IMR-90 (cell line): ENCODE results near the gene TMTC1. TPM values are rescaled to one million over a fixed set of nuclear protein-coding genes. Genes with fewer than 3 reads are reported as not detected.

ENCODE experiments used
- ATAC-seq: fragments of 200-7000 bp; cut with Tn5 transposase; 2 replicates; pipeline ENCODE4 v1.9.1; 2020; ENCODE audit warnings: low read depth, mild to moderate bottlenecking, moderate library complexity
- BruUV-seq: library from RNA; stranded (reverse); fragments of 400-500 nt; replicated peaks from 2 replicates; lab custom pipeline; 2021; lab: Mats Ljungman, UMichigan
- CTCF ChIA-PET: fragments of 300-600 bp; formaldehyde crosslinking; extraction: SDS; loops from one replicate; lab custom pipeline; 2021; ENCODE audit warnings: antibody characterized with exemption; lab: Yijun Ruan, JAX
- POLR2A ChIA-PET: fragments of 300-600 bp; sonication (Branson Sonifier 250); formaldehyde crosslinking; loops from one replicate; lab custom pipeline; 2022; ENCODE audit warnings: antibody characterized with exemption; ENCODE audit not compliant: unreplicated experiment; lab: Charles Lee
- DNase-seq: peaks from one replicate; pipeline ENCODE4 v3.0.0; 2013
- H2AFZ ChIP-seq: replicated peaks from 2 replicates; pipeline ENCODE3; 2013; ENCODE audit warnings: low read length, mild to moderate bottlenecking; ENCODE audit not compliant: poor library complexity
- H2AK5ac ChIP-seq: 2 replicates; pipeline ENCODE4 v1.6.1; 2013; ENCODE audit warnings: low read depth, low read length, inconsistent platforms
- H2AK9ac ChIP-seq: replicated peaks from 2 replicates; pipeline ENCODE3; 2013; ENCODE audit warnings: mild to moderate bottlenecking, low read depth, low read length, moderate library complexity; ENCODE audit not compliant: poor library complexity
- H2BK120ac ChIP-seq: 2 replicates; pipeline ENCODE4 v1.6.1; 2013; ENCODE audit warnings: low read depth, low read length, inconsistent platforms
- H2BK15ac ChIP-seq: 3 replicates; pipeline ENCODE4 v1.6.1; 2013; ENCODE audit warnings: low read depth, low read length, inconsistent platforms
- H2BK20ac ChIP-seq: 2 replicates; pipeline ENCODE4 v1.6.1; 2013; ENCODE audit warnings: low read depth, mild to moderate bottlenecking, inconsistent platforms, low read length, moderate library complexity
- H2BK5ac ChIP-seq: 2 replicates; pipeline ENCODE4 v1.6.1; 2013; ENCODE audit warnings: mild to moderate bottlenecking, low read depth, low read length, inconsistent platforms; ENCODE audit not compliant: poor library complexity, severe bottlenecking
- H3K14ac ChIP-seq: replicated peaks from 2 replicates; pipeline ENCODE4 v1.6.1; 2013; ENCODE audit warnings: low read depth, low read length, inconsistent platforms
- H3K18ac ChIP-seq: 2 replicates; pipeline ENCODE4 v1.6.1; 2013; ENCODE audit warnings: low read depth, low read length, control low read depth
- H3K23ac ChIP-seq: 2 replicates; pipeline ENCODE4 v1.6.1; 2013; ENCODE audit warnings: low read depth, low read length, inconsistent platforms
- H3K27ac ChIP-seq: 2 replicates; pipeline ENCODE4 v1.5.1; 2013; ENCODE audit warnings: mild to moderate bottlenecking, control low read depth, low read length; ENCODE audit not compliant: insufficient read depth
- H3K27me3 ChIP-seq: 2 replicates; pipeline ENCODE4 v1.6.1; 2013; ENCODE audit warnings: low read length; ENCODE audit not compliant: control insufficient read depth, insufficient read depth
- H3K36me3 ChIP-seq: 2 replicates; pipeline ENCODE4 v1.6.1; 2013; ENCODE audit warnings: low read length, mixed read lengths; ENCODE audit not compliant: control insufficient read depth, insufficient read depth
- H3K4ac ChIP-seq: 2 replicates; pipeline ENCODE4 v1.6.1; 2013; ENCODE audit warnings: low read depth, low read length, inconsistent platforms
- H3K4me1 ChIP-seq: 2 replicates; pipeline ENCODE4 v1.6.1; 2013; ENCODE audit warnings: low read length, mixed read lengths; ENCODE audit not compliant: control insufficient read depth, insufficient read depth
- H3K4me2 ChIP-seq: 2 replicates; pipeline ENCODE4 v1.6.1; 2013; ENCODE audit warnings: low read depth, mild to moderate bottlenecking, control low read depth, low read length, moderate library complexity
- H3K4me3 ChIP-seq: 2 replicates; pipeline ENCODE4 v1.5.1; 2013; ENCODE audit warnings: low read depth, mild to moderate bottlenecking, control low read depth, low read length, moderate library complexity; ENCODE audit not compliant: insufficient read depth
- H3K56ac ChIP-seq: 2 replicates; pipeline ENCODE4 v1.6.1; 2013; ENCODE audit warnings: low read length, inconsistent platforms; ENCODE audit not compliant: insufficient read depth; ENCODE audit errors: extremely low read depth
- H3K79me1 ChIP-seq, 2 experiments: 2 replicates each; pipeline ENCODE4 v1.6.1; 2013; ENCODE audit warnings: low read length in 2 of 2, inconsistent platforms in 1 of 2, low read depth in 1 of 2
- H3K9ac ChIP-seq: 2 replicates; pipeline ENCODE4 v1.6.1; 2013; ENCODE audit warnings: low read depth, low read length, control low read depth
- H3K9me1 ChIP-seq: 2 replicates; pipeline ENCODE4 v1.6.1; 2013; ENCODE audit warnings: low read length, inconsistent platforms; ENCODE audit not compliant: insufficient read depth
- H3K9me3 ChIP-seq: 2 replicates; pipeline ENCODE4 v1.6.1; 2013; ENCODE audit warnings: low read length; ENCODE audit not compliant: control insufficient read depth, insufficient read depth
- H4K20me1 ChIP-seq: 2 replicates; pipeline ENCODE4 v1.6.1; 2013; ENCODE audit warnings: low read length, inconsistent platforms; ENCODE audit not compliant: insufficient read depth
- H4K5ac ChIP-seq: 2 replicates; pipeline ENCODE4 v1.6.1; 2013; ENCODE audit warnings: mild to moderate bottlenecking, low read depth, low read length, control low read depth
- H4K8ac ChIP-seq, 2 experiments: 2 replicates each; pipeline ENCODE4 v1.6.1; 2013; ENCODE audit warnings: low read depth in 2 of 2, low read length in 2 of 2, control low read depth in 1 of 2, inconsistent platforms in 1 of 2
- H4K91ac ChIP-seq: 2 replicates; pipeline ENCODE4 v1.6.1; 2013; ENCODE audit warnings: low read depth, low read length, inconsistent platforms; ENCODE audit not compliant: insufficient read depth
- BHLHE40 ChIP-seq: fragments of 150-350 bp; IDR thresholded peaks from 2 replicates; pipeline ENCODE4 v1.6.1; 2016; ENCODE audit warnings: mild to moderate bottlenecking, low read depth, low read length
- CEBPB ChIP-seq: IDR thresholded peaks from 2 replicates; pipeline ENCODE4 v1.6.1; 2012; ENCODE audit warnings: low read depth, low read length, improper control_type of control experiment
- CHD1 ChIP-seq: IDR thresholded peaks from 2 replicates; pipeline ENCODE4 v1.6.1; 2012; ENCODE audit warnings: low read depth, low read length, improper control_type of control experiment
- FOS ChIP-seq: fragments of 150-350 bp; IDR thresholded peaks from 2 replicates; pipeline ENCODE4 v1.6.1; 2016; ENCODE audit warnings: low read depth, low read length
- MAFK ChIP-seq: IDR thresholded peaks from 2 replicates; pipeline ENCODE4 v1.6.1; 2012; ENCODE audit warnings: low read depth, low read length, improper control_type of control experiment
- MAZ ChIP-seq: IDR thresholded peaks from 2 replicates; pipeline ENCODE4 v1.6.1; 2012; ENCODE audit warnings: low read depth, mild to moderate bottlenecking, low read length, improper control_type of control experiment, moderate library complexity, borderline replicate concordance
- MXI1 ChIP-seq: IDR thresholded peaks from 2 replicates; pipeline ENCODE4 v1.6.1; 2012; ENCODE audit warnings: low read depth, mild to moderate bottlenecking, low read length, moderate library complexity, borderline replicate concordance
- NFE2L2 ChIP-seq: fragments of 150-350 bp; IDR thresholded peaks from 2 replicates; pipeline ENCODE4 v1.6.1; 2016; ENCODE audit warnings: low read depth, mild to moderate bottlenecking, low read length
- POLR2A ChIP-seq: IDR thresholded peaks from 2 replicates; pipeline ENCODE4 v1.6.1; 2012; ENCODE audit warnings: mild to moderate bottlenecking, low read depth, low read length
- RAD21 ChIP-seq: IDR thresholded peaks from 2 replicates; pipeline ENCODE4 v1.6.1; 2012; ENCODE audit warnings: low read length, improper control_type of control experiment
- RCOR1 ChIP-seq: IDR thresholded peaks from 2 replicates; pipeline ENCODE4 v1.6.1; 2012; ENCODE audit warnings: mild to moderate bottlenecking, low read length, improper control_type of control experiment; ENCODE audit not compliant: insufficient replicate concordance
- RFX5 ChIP-seq: IDR thresholded peaks from 2 replicates; pipeline ENCODE4 v1.8.0; 2012; ENCODE audit warnings: low read depth, mild to moderate bottlenecking, low read length, moderate library complexity
- SMC3 ChIP-seq: fragments of 150-350 bp; IDR thresholded peaks from 2 replicates; pipeline ENCODE4 v1.6.1; 2016; ENCODE audit warnings: low read depth, mild to moderate bottlenecking, antibody characterized with exemption, low read length, moderate library complexity
- WGBS, 2 experiments: methylation state at CpG; one replicate each; pipeline versions ENCODE4 v1.1.5 to v1.1.7; 2013; ENCODE audit warnings: missing lambda C conversion rate in 2 of 2; ENCODE audit not compliant: insufficient read length in 1 of 2; ENCODE audit errors: extremely low coverage in 2 of 2; 5-methylcytosine and 5-hydroxymethylcytosine counted together
- dilution Hi-C: fragments of 300-500 bp; cut with HindIII; formaldehyde crosslinking; loops from one replicate; pipeline ENCODE4 v1.14.3; 2018; ENCODE audit warnings: low sequenced_read_pairs; ENCODE audit not compliant: unreplicated experiment
- in situ Hi-C: fragments of 300-500 bp; cut with MboI; formaldehyde crosslinking; loops from 3 replicates; pipeline ENCODE4 v1.14.3; 2019; ENCODE audit warnings: low sequenced_read_pairs, inconsistent platforms, mixed read lengths
- intact Hi-C: fragments of 100-400 bp; cut with micrococcal nuclease; formaldehyde crosslinking; loops from 2 replicates; pipeline ENCODE4 v1.10.0; 2022
- polyA plus RNA-seq, 3 experiments: library from polyadenylated mRNA; depleted of rRNA; stranded (reverse); fragments of >200 nt; gene quantifications; 2 replicates each; pipeline ENCODE4 v1.2.3, GENCODE V29; 2012; ENCODE audit warnings: low replicate concordance in 1 of 3
- total RNA-seq: library from RNA; depleted of rRNA; stranded (reverse); fragments of >200 nt; gene quantifications from 2 replicates; pipeline ENCODE4 v1.2.3, GENCODE V29; 2012
- TF ChIP-seq, protein P1 (sequence below): fragments of 150-350 bp; IDR thresholded peaks from 2 replicates; pipeline ENCODE4 v1.6.1; 2017; ENCODE audit warnings: mild to moderate bottlenecking, antibody characterized with exemption, low read length, low read depth
- TF ChIP-seq, protein P2 (sequence below): conservative IDR thresholded peaks from 2 replicates; pipeline ENCODE4 v1.5.1; 2012; ENCODE audit warnings: mild to moderate bottlenecking, low read depth, low read length, improper control_type of control experiment
- TF ChIP-seq, protein P3 (sequence below): fragments of 150-350 bp; IDR thresholded peaks from 2 replicates; pipeline ENCODE4 v1.6.1; 2016; ENCODE audit warnings: low read depth, mild to moderate bottlenecking, low read length, moderate library complexity, borderline replicate concordance

TMTC1 gene
- total and polyA plus RNA-seq, 2 of the 4 experiments (the other 2 are of a cell fraction), result 12.5 to 36.4 TPM

DNA sequence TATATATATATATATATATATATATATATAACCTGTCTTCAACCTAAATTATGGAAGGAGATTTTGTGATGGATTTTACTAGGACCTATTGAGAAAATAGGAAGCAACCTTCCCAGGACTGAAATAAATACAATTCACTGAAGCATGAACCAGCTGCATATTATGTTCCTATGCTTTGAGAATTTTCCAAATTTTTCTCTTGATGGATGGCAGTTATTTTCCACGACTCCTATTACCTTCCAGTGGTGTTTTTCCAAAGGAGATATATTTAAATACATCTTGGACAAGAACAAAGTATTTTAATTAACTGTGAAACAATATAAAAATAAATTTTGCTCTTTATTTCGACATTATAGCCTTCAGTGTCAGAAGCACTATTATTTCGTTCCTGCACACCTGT is 87.9 kb downstream of the TMTC1 start:
- no CpG with 5 or more reads among the region's 3 CpGs for WGBS, 2 experiments
- Histone ChIP-seq H2BK15ac (no peak overlapping the region), H3K27ac (no peak overlapping the region), H3K56ac (no peak overlapping the region), H2AK5ac (no peak overlapping the region), H3K79me1 (no peaks in the 10 kb centered on the region), H3K9me3 (no peaks in the 10 kb centered on the region), H3K4me2 (no peak overlapping the region), H3K9ac (no peak overlapping the region), H3K27me3 (no peaks in the 10 kb centered on the region), H3K18ac (no peak overlapping the region), H4K8ac (no peak overlapping the region), H3K23ac (no peak overlapping the region), H3K4me1 (no peaks in the 10 kb centered on the region), H2AFZ (no peak overlapping the region), H2BK5ac (no peak overlapping the region), H3K4ac (no peak overlapping the region), H4K91ac (no peak overlapping the region), H3K4me3 (no peak overlapping the region), H3K14ac (no peak overlapping the region), H4K20me1 (no peaks in the 10 kb centered on the region), H2AK9ac (no peak overlapping the region), H2BK20ac (no peak overlapping the region), H3K36me3 (peaks cover 2% of the 10 kb centered on the region; the same call in 1 of the 2 replicates), H3K9me1 (no peaks in the 10 kb centered on the region), H2BK120ac (no peak overlapping the region), H4K5ac (no peak overlapping the region)
- ATAC-seq, result no peak
- DNase-seq, result no peak
- dilution Hi-C loops (no loop called here), intact Hi-C loops (no loop called here), in situ Hi-C loops (no loop called here)
- ChIA-PET POLR2A (no interaction called here), CTCF (interaction anchor here (0.8 kb wide), 1 partner anchor 50 kb away, joined by 4 read pairs; no protein-coding TSS in a partner anchor)
- BruUV-seq, result no TSS peak
- TF ChIP-seq MAZ (no peak), POLR2A (no peak), CEBPB (no peak), MAFK (no peak), RCOR1 (no peak), RAD21 (no peak), BHLHE40 (no peak), FOS (no peak), MXI1 (no peak), SMC3 (no peak), CHD1 (no peak), NFE2L2 (no peak), RFX5 (no peak)
- TF ChIP-seq, protein P1, sequence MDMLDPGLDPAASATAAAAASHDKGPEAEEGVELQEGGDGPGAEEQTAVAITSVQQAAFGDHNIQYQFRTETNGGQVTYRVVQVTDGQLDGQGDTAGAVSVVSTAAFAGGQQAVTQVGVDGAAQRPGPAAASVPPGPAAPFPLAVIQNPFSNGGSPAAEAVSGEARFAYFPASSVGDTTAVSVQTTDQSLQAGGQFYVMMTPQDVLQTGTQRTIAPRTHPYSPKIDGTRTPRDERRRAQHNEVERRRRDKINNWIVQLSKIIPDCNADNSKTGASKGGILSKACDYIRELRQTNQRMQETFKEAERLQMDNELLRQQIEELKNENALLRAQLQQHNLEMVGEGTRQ, result no peak
- TF ChIP-seq, protein P2, sequence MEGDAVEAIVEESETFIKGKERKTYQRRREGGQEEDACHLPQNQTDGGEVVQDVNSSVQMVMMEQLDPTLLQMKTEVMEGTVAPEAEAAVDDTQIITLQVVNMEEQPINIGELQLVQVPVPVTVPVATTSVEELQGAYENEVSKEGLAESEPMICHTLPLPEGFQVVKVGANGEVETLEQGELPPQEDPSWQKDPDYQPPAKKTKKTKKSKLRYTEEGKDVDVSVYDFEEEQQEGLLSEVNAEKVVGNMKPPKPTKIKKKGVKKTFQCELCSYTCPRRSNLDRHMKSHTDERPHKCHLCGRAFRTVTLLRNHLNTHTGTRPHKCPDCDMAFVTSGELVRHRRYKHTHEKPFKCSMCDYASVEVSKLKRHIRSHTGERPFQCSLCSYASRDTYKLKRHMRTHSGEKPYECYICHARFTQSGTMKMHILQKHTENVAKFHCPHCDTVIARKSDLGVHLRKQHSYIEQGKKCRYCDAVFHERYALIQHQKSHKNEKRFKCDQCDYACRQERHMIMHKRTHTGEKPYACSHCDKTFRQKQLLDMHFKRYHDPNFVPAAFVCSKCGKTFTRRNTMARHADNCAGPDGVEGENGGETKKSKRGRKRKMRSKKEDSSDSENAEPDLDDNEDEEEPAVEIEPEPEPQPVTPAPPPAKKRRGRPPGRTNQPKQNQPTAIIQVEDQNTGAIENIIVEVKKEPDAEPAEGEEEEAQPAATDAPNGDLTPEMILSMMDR, result no peak
- TF ChIP-seq, protein P3, sequence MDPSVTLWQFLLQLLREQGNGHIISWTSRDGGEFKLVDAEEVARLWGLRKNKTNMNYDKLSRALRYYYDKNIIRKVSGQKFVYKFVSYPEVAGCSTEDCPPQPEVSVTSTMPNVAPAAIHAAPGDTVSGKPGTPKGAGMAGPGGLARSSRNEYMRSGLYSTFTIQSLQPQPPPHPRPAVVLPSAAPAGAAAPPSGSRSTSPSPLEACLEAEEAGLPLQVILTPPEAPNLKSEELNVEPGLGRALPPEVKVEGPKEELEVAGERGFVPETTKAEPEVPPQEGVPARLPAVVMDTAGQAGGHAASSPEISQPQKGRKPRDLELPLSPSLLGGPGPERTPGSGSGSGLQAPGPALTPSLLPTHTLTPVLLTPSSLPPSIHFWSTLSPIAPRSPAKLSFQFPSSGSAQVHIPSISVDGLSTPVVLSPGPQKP, result no peak
